K562 (cell line): ENCODE data around the gene BCAM. TPM values are rescaled to one million over a fixed set of nuclear protein-coding genes. Genes with fewer than 3 reads are reported as not detected.

Experiments
- ATAC-seq: fragments of 200-7000 bp; cut with Tn5 transposase; 3 replicates; pipeline ENCODE4 v1.9.1; 2020; ENCODE audit warnings: moderate library complexity
- BruUV-seq: library from RNA; stranded (reverse); fragments of 400-500 nt; replicated peaks from 2 replicates; lab custom pipeline; 2021; lab: Mats Ljungman, UMichigan
- CTCF ChIA-PET: fragments of 300-600 bp; formaldehyde crosslinking; extraction: SDS; loops from one replicate; lab custom pipeline; 2021; ENCODE audit warnings: low intra/inter-chr PET ratio; lab: Yijun Ruan, JAX
- POLR2A ChIA-PET: fragments of 300-600, 350-650 bp; sonication (Branson Sonifier 250); formaldehyde crosslinking; extraction: SDS; loops from one replicate; lab custom pipeline; 2021; ENCODE audit warnings: antibody characterized with exemption, inconsistent platforms; lab: Yijun Ruan, JAX
- DNase-seq, 4 experiments: peaks; one replicate each; pipeline versions ENCODE4 v3.0.0 to v3.0.0-alpha.2; 2011 to 2018; ENCODE audit warnings: low spot score in 3 of 4, mixed read lengths in 3 of 4; ENCODE audit errors: extremely low read depth in 1 of 4
- FAIRE-seq: peaks from 2 replicates; lab custom pipeline; 2011; peaks lifted over from hg19 to GRCh38; lab: Jason Lieb, UNC
- H2AFZ ChIP-seq: 2 replicates; pipeline ENCODE4 v1.6.0; 2011; ENCODE audit warnings: low read depth, low read length, control low read depth, inconsistent platforms
- H3K27ac ChIP-seq: fragments of 200-600 bp; 3 replicates; pipeline ENCODE4 v1.8.0; 2011; ENCODE audit warnings: low read depth, mild to moderate bottlenecking, control low read depth, inconsistent platforms, low read length, moderate library complexity, mixed read lengths; ENCODE audit errors: extremely low read depth
- H3K27me3 ChIP-seq, 2 experiments: fragments of 300-600 bp in 1 of 2; 2 replicates in 1 of 2; 3 replicates in 1 of 2; pipeline versions ENCODE4 v1.6.0 to v1.8.0; 2011; ENCODE audit warnings: inconsistent platforms in 2 of 2, low read length in 2 of 2, mild to moderate bottlenecking in 1 of 2, mixed read lengths in 1 of 2, moderate library complexity in 1 of 2; ENCODE audit not compliant: control insufficient read depth in 2 of 2, insufficient read depth in 2 of 2
- H3K36me3 ChIP-seq: fragments of 300-600 bp; 3 replicates; pipeline ENCODE4 v1.8.0; 2011; ENCODE audit warnings: mild to moderate bottlenecking, low read length, inconsistent platforms; ENCODE audit not compliant: control insufficient read depth, insufficient read depth
- H3K4me1 ChIP-seq, 2 experiments: fragments of 200-600 bp in 1 of 2; replicated peaks in 1 of 2; 2 replicates in 1 of 2; 3 replicates in 1 of 2; pipeline versions ENCODE4 v1.5.1 to v1.8.0; 2011; ENCODE audit warnings: inconsistent platforms in 2 of 2, low read length in 2 of 2, mild to moderate bottlenecking in 1 of 2, mixed read lengths in 1 of 2, moderate library complexity in 1 of 2; ENCODE audit not compliant: control insufficient read depth in 2 of 2, insufficient read depth in 2 of 2
- H3K4me2 ChIP-seq: 2 replicates; pipeline ENCODE4 v1.6.1; 2011; ENCODE audit warnings: low read length, control low read depth, inconsistent platforms, mixed read lengths; ENCODE audit not compliant: insufficient read depth
- H3K4me3 ChIP-seq: fragments of 200-600 bp; sonication (generic), shearing (Covaris generic); 2 replicates; pipeline ENCODE4 v1.5.1; 2016; ENCODE audit warnings: control low read depth, inconsistent platforms
- H3K79me2 ChIP-seq: fragments of 200-600 bp; 3 replicates; pipeline ENCODE4 v1.8.0; 2011; ENCODE audit warnings: low read length, inconsistent platforms; ENCODE audit not compliant: control insufficient read depth, insufficient read depth
- H3K9ac ChIP-seq, 2 experiments: 2 replicates each; pipeline versions ENCODE4 v1.6.0 to v1.6.1; 2011; ENCODE audit warnings: low read depth in 2 of 2, low read length in 2 of 2, control low read depth in 1 of 2, inconsistent platforms in 1 of 2, mild to moderate bottlenecking in 1 of 2, mixed read lengths in 1 of 2; ENCODE audit not compliant: insufficient read depth in 1 of 2
- H3K9me1 ChIP-seq: one replicate; pipeline ENCODE4 v1.6.0; 2011; ENCODE audit warnings: inconsistent platforms, mild to moderate bottlenecking, low read length, moderate library complexity; ENCODE audit not compliant: control insufficient read depth, insufficient read depth
- H3K9me3 ChIP-seq: replicated peaks from 2 replicates; pipeline ENCODE4 v1.5.1; 2011; ENCODE audit warnings: low read depth, low read length, inconsistent platforms; ENCODE audit not compliant: control insufficient read depth, insufficient read depth
- H4K20me1 ChIP-seq: replicated peaks from 2 replicates; pipeline ENCODE4 v1.6.1; 2011; ENCODE audit warnings: low read length, inconsistent platforms, mixed read lengths; ENCODE audit not compliant: control insufficient read depth, insufficient read depth
- CBX3 ChIP-seq, 2 experiments: IDR thresholded peaks; 1 replicate in 1 of 2; 2 replicates in 1 of 2; pipeline ENCODE4 v1.6.1; 2012; ENCODE audit warnings: inconsistent platforms in 2 of 2, low read length in 2 of 2, borderline replicate concordance in 1 of 2, control low read depth in 1 of 2
- CCNT2 ChIP-seq: IDR thresholded peaks from 2 replicates; pipeline ENCODE4 v1.6.1; 2011; ENCODE audit warnings: borderline replicate concordance, low read depth, mild to moderate bottlenecking, moderate library complexity, mixed read lengths, low read length; ENCODE audit not compliant: insufficient read length; ENCODE audit errors: extremely low read depth
- ERF ChIP-seq: fragments of 450-650 bp; formaldehyde crosslinking; IDR thresholded peaks from 2 replicates; pipeline ENCODE4 v1.4.0; 2020; ENCODE audit warnings: mild to moderate bottlenecking, mixed read lengths
- MAFK ChIP-seq: IDR thresholded peaks from 2 replicates; pipeline ENCODE4 v1.6.1; 2011; ENCODE audit warnings: low read length, improper control_type of control experiment
- NR3C1 ChIP-seq: sonication (generic); formaldehyde crosslinking; IDR thresholded peaks from 2 replicates; pipeline ENCODE4 v1.8.1; 2022; ENCODE audit warnings: missing genetic modification reagents
- POLR2B ChIP-seq: fragments of 450-650 bp; IDR thresholded peaks from 2 replicates; pipeline ENCODE4 v1.6.1; 2018; ENCODE audit warnings: low read depth; ENCODE audit not compliant: partially characterized antibody
- RBBP5 ChIP-seq: fragments of 200-600 bp; sonication (generic); IDR thresholded peaks from 2 replicates; pipeline ENCODE4 v1.6.1; 2012; ENCODE audit warnings: borderline replicate concordance, mild to moderate bottlenecking, low read length, control low read depth, inconsistent platforms; ENCODE audit not compliant: insufficient read depth, poor library complexity, severe bottlenecking
- RBM14 ChIP-seq: fragments of 200-400 bp; formaldehyde crosslinking; IDR thresholded peaks from 2 replicates; pipeline ENCODE4 v1.6.1; 2018; ENCODE audit warnings: low read depth, mild to moderate bottlenecking, low read length, moderate library complexity, borderline replicate concordance; ENCODE audit not compliant: insufficient read depth
- RNF219 ChIP-seq: fragments of 250-450 bp; sonication (Bioruptor Pico); IDR thresholded peaks from 2 replicates; pipeline ENCODE4 v1.5.0; 2022; ENCODE audit warnings: mild to moderate bottlenecking
- U2AF1 ChIP-seq: fragments of 200-400 bp; formaldehyde crosslinking; optimal IDR thresholded peaks from 2 replicates; pipeline ENCODE3; 2017; ENCODE audit warnings: mild to moderate bottlenecking, low read depth, low read length, moderate library complexity
- ZNF224 ChIP-seq: sonication (generic); formaldehyde crosslinking; IDR thresholded peaks from 2 replicates; pipeline ENCODE4 v1.8.0; 2022; ENCODE audit warnings: mild to moderate bottlenecking, missing genetic modification reagents
- ZSCAN32 ChIP-seq: fragments of 450-650 bp; formaldehyde crosslinking; IDR thresholded peaks from 2 replicates; pipeline ENCODE4 v1.4.0; 2020; ENCODE audit warnings: mild to moderate bottlenecking, moderate library complexity
- ZZZ3 ChIP-seq: fragments of 450-650 bp; IDR thresholded peaks from 2 replicates; pipeline ENCODE4 v1.6.1; 2016; ENCODE audit warnings: antibody characterized with exemption, mild to moderate bottlenecking, moderate library complexity
- WGBS: fragments of 100-300 bp; shearing (Covaris generic); methylation state at CpG from one replicate; pipeline ENCODE4 v1.1.6; 2016; ENCODE audit warnings: low coverage, mixed read lengths; ENCODE audit not compliant: insufficient coverage; ENCODE audit errors: missing lambda C conversion rate; 5-methylcytosine and 5-hydroxymethylcytosine counted together
- in situ Hi-C: fragments of 300-500 bp; cut with MboI; formaldehyde crosslinking; loops from 4 replicates; pipeline ENCODE4 v1.15.0; 2018; ENCODE audit warnings: inconsistent platforms, mixed read lengths
- intact Hi-C: fragments of 100-400 bp; cut with micrococcal nuclease; formaldehyde crosslinking; loops from 2 replicates; pipeline ENCODE4 v1.14.2; 2022
- polyA plus RNA-seq, 8 experiments: library from polyadenylated mRNA; depleted of rRNA in 4 of 8; stranded (reverse) in 5 of 8; unstranded in 3 of 8; fragments of >200 nt; fragmentation: Nextera tagmentation in 2 of 8; fragmentation: Illumina TruSeq in 1 of 8; extraction: Ambion mirVana in 2 of 8; extraction: Trizol in 1 of 8; gene quantifications; 2 replicates each; pipeline versions ENCODE4 v1.2.1 to v1.2.3, GENCODE V29; 2011 to 2014; ENCODE audit warnings: inconsistent platforms in 1 of 8, missing spikeins in 1 of 8
- total RNA-seq, 7 experiments: library from RNA; depleted of rRNA in 6 of 7; stranded (reverse); fragments of >200 nt in 6 of 7; fragmentation: Illumina TruSeq in 2 of 7; extraction: Trizol in 2 of 7; gene quantifications; 2 replicates each; pipeline versions ENCODE4 v1.2.1 to v1.2.3, GENCODE V29; 2011 to 2021; ENCODE audit warnings: low replicate concordance in 1 of 7
- TF ChIP-seq, protein P1 (sequence below): sonication (generic); formaldehyde crosslinking; IDR thresholded peaks from 2 replicates; pipeline ENCODE4 v1.8.1; 2023; ENCODE audit warnings: missing genetic modification reagents, mild to moderate bottlenecking, borderline replicate concordance

BCAM gene
- total and polyA plus RNA-seq, 9 of the 15 experiments (the other 6 are each of a cell fraction or from before 2014, with no cell fraction given) = 0.07 to 1.3 (median 0.33) TPM; not detected in 2

DNA sequence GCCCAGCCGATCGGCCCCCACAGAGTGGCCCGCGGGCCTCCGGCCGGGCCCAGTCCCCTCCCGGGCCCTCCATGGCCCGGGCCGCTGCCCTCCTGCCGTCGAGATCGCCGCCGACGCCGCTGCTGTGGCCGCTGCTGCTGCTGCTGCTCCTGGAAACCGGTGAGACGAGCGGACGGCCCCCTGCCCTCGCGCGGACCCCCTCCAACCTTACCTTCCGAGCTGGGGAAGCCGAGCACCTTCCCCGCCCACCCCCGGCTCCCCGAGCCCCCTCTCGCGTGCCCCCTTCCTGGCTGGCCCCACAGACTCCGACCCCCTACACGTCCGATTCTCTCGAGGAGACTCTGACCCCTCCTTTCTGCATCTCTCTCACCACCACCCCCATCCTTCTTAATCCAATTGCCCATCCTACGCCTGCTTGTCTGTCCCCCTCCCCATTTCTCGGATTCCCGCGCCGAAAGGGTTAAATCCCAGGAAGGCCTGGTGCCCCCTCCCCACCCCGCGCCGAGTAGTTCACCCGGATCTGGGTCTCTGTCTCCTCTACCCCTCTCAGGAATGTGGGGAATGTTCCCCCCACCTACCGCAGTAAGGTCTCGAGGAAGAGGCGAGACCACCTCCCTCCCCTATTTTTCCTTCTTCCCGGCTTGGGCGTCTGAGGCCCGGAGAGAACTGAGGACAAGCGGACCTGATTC, 37.7 kb downstream of the BCAM start:
- peaks cover 26% of the 10 kb centered on the region for H4K20me1 ChIP-seq
- peak overlapping the region; percentile 93 to 97 for H3K9ac ChIP-seq
- no peaks in the 10 kb centered on the region for H3K27me3 ChIP-seq
- peaks cover 3% of the 10 kb centered on the region; the same call in 1 of the 3 replicates for H3K36me3 ChIP-seq
- ChIA-PET CTCF (interaction anchor here (1.6 to 2.8 kb wide), 5 partner anchors 62 to 335 kb away, joined by 5 to 26 read pairs (median 13); no protein-coding TSS in a partner anchor), POLR2A (interaction anchor here (0.6 to 1.6 kb wide), 2 partner anchors 44 to 140 kb away, joined by 3 to 4 read pairs; partner anchors contain the start of gene TOMM40)
- H3K27ac ChIP-seq = peak overlapping the region; percentile 97
- no TSS peak for BruUV-seq
- H3K4me1 ChIP-seq = peaks cover 41 to 72% of the 10 kb centered on the region in 2 experiments
- H3K4me2 ChIP-seq = peak overlapping the region; percentile 93
- H3K79me2 ChIP-seq = peaks cover 55% of the 10 kb centered on the region
- in situ Hi-C loops = no loop called here
- peaks cover 12% of the 10 kb centered on the region for H3K9me1 ChIP-seq
- ATAC-seq (peak; percentile 11), DNase-seq (peak in 1 of 4 experiments; percentile 12), FAIRE-seq (no peak)
- WGBS = 2% methylated on average over 35 of the region's 51 CpGs
- H3K4me3 ChIP-seq = peak overlapping the region; percentile 92
- peak overlapping the region; percentile 43 for H2AFZ ChIP-seq
- H3K9me3 ChIP-seq = no peaks in the 10 kb centered on the region
- intact Hi-C loops = loop anchor here (5.0 kb wide), 1 partner anchor 274 kb away; no protein-coding TSS in a partner anchor
- 0 out of 2 replicates have a peak, but pooled peaks have one; percentile 42 for TF ChIP-seq NR3C1
- TF ChIP-seq MAFK = no peak
- TF ChIP-seq POLR2B = peak; percentile 30
- TF ChIP-seq ZSCAN32 (CRISPR knock-in tag) = 0 out of 2 replicates have a peak, but pooled peaks have one; percentile 11
- TF ChIP-seq ZZZ3 = no peak
- TF ChIP-seq RBBP5 = peak; percentile 3
- TF ChIP-seq RBM14 = no peak
- no peak for TF ChIP-seq CBX3 (IDR thresholded peaks at IDR 0.05; ENCODE audit: borderline replicate concordance in 1 of 2, low read length in 2 of 2)
- TF ChIP-seq, protein P1, sequence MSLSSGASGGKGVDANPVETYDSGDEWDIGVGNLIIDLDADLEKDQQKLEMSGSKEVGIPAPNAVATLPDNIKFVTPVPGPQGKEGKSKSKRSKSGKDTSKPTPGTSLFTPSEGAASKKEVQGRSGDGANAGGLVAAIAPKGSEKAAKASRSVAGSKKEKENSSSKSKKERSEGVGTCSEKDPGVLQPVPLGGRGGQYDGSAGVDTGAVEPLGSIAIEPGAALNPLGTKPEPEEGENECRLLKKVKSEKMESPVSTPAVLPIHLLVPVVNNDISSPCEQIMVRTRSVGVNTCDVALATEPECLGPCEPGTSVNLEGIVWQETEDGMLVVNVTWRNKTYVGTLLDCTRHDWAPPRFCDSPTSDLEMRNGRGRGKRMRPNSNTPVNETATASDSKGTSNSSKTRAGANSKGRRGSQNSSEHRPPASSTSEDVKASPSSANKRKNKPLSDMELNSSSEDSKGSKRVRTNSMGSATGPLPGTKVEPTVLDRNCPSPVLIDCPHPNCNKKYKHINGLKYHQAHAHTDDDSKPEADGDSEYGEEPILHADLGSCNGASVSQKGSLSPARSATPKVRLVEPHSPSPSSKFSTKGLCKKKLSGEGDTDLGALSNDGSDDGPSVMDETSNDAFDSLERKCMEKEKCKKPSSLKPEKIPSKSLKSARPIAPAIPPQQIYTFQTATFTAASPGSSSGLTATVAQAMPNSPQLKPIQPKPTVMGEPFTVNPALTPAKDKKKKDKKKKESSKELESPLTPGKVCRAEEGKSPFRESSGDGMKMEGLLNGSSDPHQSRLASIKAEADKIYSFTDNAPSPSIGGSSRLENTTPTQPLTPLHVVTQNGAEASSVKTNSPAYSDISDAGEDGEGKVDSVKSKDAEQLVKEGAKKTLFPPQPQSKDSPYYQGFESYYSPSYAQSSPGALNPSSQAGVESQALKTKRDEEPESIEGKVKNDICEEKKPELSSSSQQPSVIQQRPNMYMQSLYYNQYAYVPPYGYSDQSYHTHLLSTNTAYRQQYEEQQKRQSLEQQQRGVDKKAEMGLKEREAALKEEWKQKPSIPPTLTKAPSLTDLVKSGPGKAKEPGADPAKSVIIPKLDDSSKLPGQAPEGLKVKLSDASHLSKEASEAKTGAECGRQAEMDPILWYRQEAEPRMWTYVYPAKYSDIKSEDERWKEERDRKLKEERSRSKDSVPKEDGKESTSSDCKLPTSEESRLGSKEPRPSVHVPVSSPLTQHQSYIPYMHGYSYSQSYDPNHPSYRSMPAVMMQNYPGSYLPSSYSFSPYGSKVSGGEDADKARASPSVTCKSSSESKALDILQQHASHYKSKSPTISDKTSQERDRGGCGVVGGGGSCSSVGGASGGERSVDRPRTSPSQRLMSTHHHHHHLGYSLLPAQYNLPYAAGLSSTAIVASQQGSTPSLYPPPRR (CRISPR knock-in tag) = no peak
- no peak for TF ChIP-seq ZNF224 (CRISPR knock-in tag)
- no peak for TF ChIP-seq U2AF1
- TF ChIP-seq RNF219 (CRISPR knock-in tag) = no peak
- no peak for TF ChIP-seq CCNT2
- peak; percentile 34; the same call in 1 of the 2 replicates for TF ChIP-seq ERF (CRISPR knock-in tag)
